Putamen (tissue), 1 donor: Measurements from ENCODE around the gene GSG1L2.

ENCODE experiments used
- DNase-seq: peaks from one replicate; pipeline ENCODE4 v3.0.0-alpha.2; 2016; ENCODE audit warnings: low spot score

The GSG1L2 gene

GRCh38 chr17:9824797-9825338 is 3.0 kb upstream of the GSG1L2 start:
- DNase-seq: no peak

- DNase-seq: no peak
Observed at GRCh38 chr17:9824094-9824493, 2.2 kb upstream of the GSG1L2 start.

- DNase-seq: no peak
Observed at GRCh38 chr17:9820448-9820847, 1.4 kb downstream of the GSG1L2 start.

GRCh38 chr17:9818760-9819159 is 3.1 kb downstream of the GSG1L2 start:
- no peak for DNase-seq

- no peak for DNase-seq
Observed at GRCh38 chr17:9817086-9817485, 4.8 kb downstream of the GSG1L2 start.

GRCh38 chr17:9816472-9816871 is 5.4 kb downstream of the GSG1L2 start:
- no peak for DNase-seq

GRCh38 chr17:9814337-9814945 is 7.4 kb downstream of the GSG1L2 start:
- DNase-seq: no peak

- no peak for DNase-seq
Observed at GRCh38 chr17:9813166-9813565, 8.7 kb downstream of the GSG1L2 start.

- no peak for DNase-seq
Observed at GRCh38 chr17:9811537-9811936, 10.3 kb downstream of the GSG1L2 start.

- DNase-seq: no peak
Observed at GRCh38 chr17:9811086-9811485, 10.8 kb downstream of the GSG1L2 start.

GRCh38 chr17:9810100-9810949 is 11.6 kb downstream of the GSG1L2 start:
- no peak for DNase-seq

GRCh38 chr17:9809409-9809808 is 12.5 kb downstream of the GSG1L2 start:
- DNase-seq: no peak

GRCh38 chr17:9806699-9807098 is 15.2 kb downstream of the GSG1L2 start:
- no peak for DNase-seq

- no peak for DNase-seq
Observed at GRCh38 chr17:9805769-9806168, 16.1 kb downstream of the GSG1L2 start.

- DNase-seq: peak; percentile 34
Observed at GRCh38 chr17:9802697-9803096, 19.2 kb downstream of the GSG1L2 start.

- no peak for DNase-seq
Observed at GRCh38 chr17:9802294-9802693, 19.6 kb downstream of the GSG1L2 start.

- DNase-seq: no peak
Observed at GRCh38 chr17:9801505-9801904, 20.4 kb downstream of the GSG1L2 start.

- no peak for DNase-seq
Observed at GRCh38 chr17:9798724-9799123, 23.2 kb downstream of the GSG1L2 start.

GRCh38 chr17:9798008-9798407 is 23.9 kb downstream of the GSG1L2 start:
- no peak for DNase-seq

GRCh38 chr17:9792181-9792840 is 29.6 kb downstream of the GSG1L2 start:
- DNase-seq: no peak

GRCh38 chr17:9790889-9791876 is 30.7 kb downstream of the GSG1L2 start, which contains the start of gene DHRS7C:
Gene DHRS7C, minus strand, starts transcription at chr17:9791592. Its CDS starts 308 bp downstream, at chr17:9791284.
- DNase-seq: no peak
